ENCODE data around the gene RAD51AP1. TPM values are rescaled to one million over a fixed set of nuclear protein-coding genes. Genes with fewer than 3 reads are reported as not detected.
A peak's percentile ranks its signal among the peaks of the same experiment; 100 is the strongest.

Gene RAD51AP1
- total RNA-seq, 2 donors from 2014 or later = 0.26 to 0.33 TPM

DNA sequence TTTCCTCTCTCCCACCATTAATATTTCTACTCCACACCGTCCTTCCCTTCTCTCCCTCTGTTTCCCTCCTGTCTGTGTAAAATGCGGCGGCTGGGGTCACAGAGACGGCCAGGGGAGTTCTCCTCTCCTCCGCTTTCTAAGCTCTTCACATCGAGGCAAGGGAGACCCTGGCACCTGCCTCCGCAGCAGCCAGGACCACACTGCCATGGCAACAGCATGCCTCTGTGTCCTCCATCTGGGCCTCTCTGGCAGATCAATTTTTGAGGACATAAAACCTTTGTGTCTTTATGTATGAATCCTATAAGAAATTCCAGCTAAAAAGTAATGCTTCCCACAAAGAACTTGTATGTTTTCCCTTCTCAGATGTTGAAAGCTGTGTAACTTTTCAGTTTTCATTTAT lies 64.7 kb downstream of the RAD51AP1 start:
- no peaks in the 10 kb centered on the region for H3K27me3 ChIP-seq
- no peaks in the 10 kb centered on the region for H3K36me3 ChIP-seq (replicated peaks in 1 of 2; ENCODE audit: insufficient read depth in 1 of 2, low read depth in 2 of 2)
- ATAC-seq = no peak
- no peak overlapping the region for H3K27ac ChIP-seq
- H3K9me3 ChIP-seq = no peaks in the 10 kb centered on the region
- H3K4me3 ChIP-seq = no peak overlapping the region
- DNase-seq = no peak
- 46 to 47% methylated on average over 7 of the region's 7 CpGs for WGBS, 2 donors
- intact Hi-C loops (cut with DNase I) = no loop called here
- peaks cover 18% of the 10 kb centered on the region for H3K4me1 ChIP-seq
- TF ChIP-seq, protein P1, sequence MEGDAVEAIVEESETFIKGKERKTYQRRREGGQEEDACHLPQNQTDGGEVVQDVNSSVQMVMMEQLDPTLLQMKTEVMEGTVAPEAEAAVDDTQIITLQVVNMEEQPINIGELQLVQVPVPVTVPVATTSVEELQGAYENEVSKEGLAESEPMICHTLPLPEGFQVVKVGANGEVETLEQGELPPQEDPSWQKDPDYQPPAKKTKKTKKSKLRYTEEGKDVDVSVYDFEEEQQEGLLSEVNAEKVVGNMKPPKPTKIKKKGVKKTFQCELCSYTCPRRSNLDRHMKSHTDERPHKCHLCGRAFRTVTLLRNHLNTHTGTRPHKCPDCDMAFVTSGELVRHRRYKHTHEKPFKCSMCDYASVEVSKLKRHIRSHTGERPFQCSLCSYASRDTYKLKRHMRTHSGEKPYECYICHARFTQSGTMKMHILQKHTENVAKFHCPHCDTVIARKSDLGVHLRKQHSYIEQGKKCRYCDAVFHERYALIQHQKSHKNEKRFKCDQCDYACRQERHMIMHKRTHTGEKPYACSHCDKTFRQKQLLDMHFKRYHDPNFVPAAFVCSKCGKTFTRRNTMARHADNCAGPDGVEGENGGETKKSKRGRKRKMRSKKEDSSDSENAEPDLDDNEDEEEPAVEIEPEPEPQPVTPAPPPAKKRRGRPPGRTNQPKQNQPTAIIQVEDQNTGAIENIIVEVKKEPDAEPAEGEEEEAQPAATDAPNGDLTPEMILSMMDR (IDR thresholded peaks at IDR 0.05) = no peak
- TF ChIP-seq POLR2A (IDR thresholded peaks at IDR 0.05) = no peak

DNA sequence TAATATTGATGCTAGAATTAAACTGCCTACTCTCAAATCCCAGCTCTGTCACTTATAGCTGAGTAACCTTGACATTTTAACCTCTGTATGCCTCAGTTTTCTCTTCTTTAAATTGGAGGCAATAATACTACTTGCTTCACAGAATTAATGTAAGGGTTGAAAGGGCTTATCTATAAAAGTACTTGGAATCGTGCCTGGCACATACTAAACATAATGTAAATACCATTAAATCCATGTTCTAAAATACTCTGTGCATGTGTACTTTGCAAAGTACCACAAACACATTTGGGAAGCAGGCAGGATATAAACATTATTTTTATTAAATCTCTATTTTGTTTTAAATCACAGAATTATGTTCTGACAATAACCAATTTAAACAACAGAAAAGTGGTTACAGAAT lies 65.3 kb downstream of the RAD51AP1 start:
- WGBS, 2 donors = 5 to 10% methylated on average over 1 of the region's 1 CpG
- Histone ChIP-seq H3K9me3 (no peaks in the 10 kb centered on the region), H3K4me3 (no peak overlapping the region), H3K27ac (no peak overlapping the region), H3K27me3 (no peaks in the 10 kb centered on the region), H3K4me1 (peaks cover 18% of the 10 kb centered on the region), H3K36me3 (replicated peaks in 1 of 2; ENCODE audit: insufficient read depth in 1 of 2, low read depth in 2 of 2) (no peaks in the 10 kb centered on the region)
- intact Hi-C loops (cut with DNase I) = no loop called here
- DNase-seq (no peak), ATAC-seq (no peak)
- TF ChIP-seq, protein P1 (IDR thresholded peaks at IDR 0.05) = no peak
- TF ChIP-seq POLR2A (IDR thresholded peaks at IDR 0.05) = no peak

DNA sequence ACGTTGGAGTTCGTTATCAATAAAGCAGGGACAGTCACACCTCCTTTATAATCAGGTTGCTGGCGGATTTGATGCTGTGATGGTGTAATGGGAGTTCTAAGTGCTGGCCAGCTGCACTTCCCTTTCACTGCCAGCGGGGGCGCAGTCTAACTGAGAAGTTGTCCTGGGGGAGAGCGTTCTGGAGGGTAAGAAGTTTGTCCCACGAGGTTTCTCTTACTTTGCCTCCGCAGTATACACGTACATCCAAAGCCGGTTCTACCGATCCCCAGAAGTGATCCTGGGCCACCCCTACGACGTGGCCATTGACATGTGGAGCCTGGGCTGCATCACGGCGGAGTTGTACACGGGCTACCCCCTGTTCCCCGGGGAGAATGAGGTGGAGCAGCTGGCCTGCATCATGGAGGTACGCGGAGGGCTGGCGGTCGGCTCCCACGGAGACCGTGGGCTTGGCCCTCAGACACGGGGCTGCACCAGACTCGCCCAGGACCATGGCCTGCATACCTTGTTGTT lies 66.0 kb downstream of the RAD51AP1 start:
- ATAC-seq (peak; percentile 97), DNase-seq (peak; percentile 83 to 88 (median 85))
- Histone ChIP-seq H3K4me3 (peak overlapping the region; percentile 80 to 97), H3K4me1 (peaks cover 18% of the 10 kb centered on the region), H3K27me3 (no peaks in the 10 kb centered on the region), H3K9me3 (no peaks in the 10 kb centered on the region), H3K36me3 (replicated peaks in 1 of 2; ENCODE audit: insufficient read depth in 1 of 2, low read depth in 2 of 2) (no peaks in the 10 kb centered on the region), H3K27ac (peak overlapping the region; percentile 21 to 71 (median 62))
- intact Hi-C loops (cut with DNase I) = no loop called here
- peak in 2 of 3 donors; percentile 74 to 81 for TF ChIP-seq POLR2A (IDR thresholded peaks at IDR 0.05)
- TF ChIP-seq, protein P1 (IDR thresholded peaks at IDR 0.05) = peak; percentile 91 to 98 (median 97)
- WGBS, 2 donors = 0% methylated on average over 16 to 25 of the region's 25 CpGs

DNA sequence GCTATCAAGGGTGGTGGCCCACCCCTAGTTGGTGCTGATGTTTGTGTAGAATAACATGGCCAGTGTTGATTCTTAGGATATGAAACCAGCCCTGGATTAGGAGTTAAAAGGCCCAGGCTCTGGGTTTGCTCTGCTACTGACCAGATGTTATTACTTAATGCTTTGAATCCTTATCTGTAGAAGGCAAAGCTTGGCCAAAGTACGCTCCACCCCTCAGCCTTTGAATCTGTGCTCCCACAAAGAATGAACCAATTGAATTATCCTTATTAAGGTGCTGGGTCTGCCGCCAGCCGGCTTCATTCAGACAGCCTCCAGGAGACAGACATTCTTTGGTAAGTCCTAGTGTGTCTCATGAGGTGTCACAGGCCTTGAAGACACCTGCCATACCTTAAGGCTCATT lies 68.4 kb downstream of the RAD51AP1 start:
- Histone ChIP-seq H3K27ac (no peak overlapping the region), H3K27me3 (no peaks in the 10 kb centered on the region), H3K9me3 (no peaks in the 10 kb centered on the region), H3K4me3 (no peak overlapping the region), H3K4me1 (peaks cover 18% of the 10 kb centered on the region), H3K36me3 (replicated peaks in 1 of 2; ENCODE audit: insufficient read depth in 1 of 2, low read depth in 2 of 2) (peaks cover 7 to 9% of the 10 kb centered on the region in 2 donors)
- intact Hi-C loops (cut with DNase I) = no loop called here
- DNase-seq (no peak), ATAC-seq (no peak)
- TF ChIP-seq, protein P1 (IDR thresholded peaks at IDR 0.05) = no peak
- no peak for TF ChIP-seq POLR2A (IDR thresholded peaks at IDR 0.05)
- WGBS, 2 donors = 52 to 74% methylated on average over 3 of the region's 3 CpGs

DNA sequence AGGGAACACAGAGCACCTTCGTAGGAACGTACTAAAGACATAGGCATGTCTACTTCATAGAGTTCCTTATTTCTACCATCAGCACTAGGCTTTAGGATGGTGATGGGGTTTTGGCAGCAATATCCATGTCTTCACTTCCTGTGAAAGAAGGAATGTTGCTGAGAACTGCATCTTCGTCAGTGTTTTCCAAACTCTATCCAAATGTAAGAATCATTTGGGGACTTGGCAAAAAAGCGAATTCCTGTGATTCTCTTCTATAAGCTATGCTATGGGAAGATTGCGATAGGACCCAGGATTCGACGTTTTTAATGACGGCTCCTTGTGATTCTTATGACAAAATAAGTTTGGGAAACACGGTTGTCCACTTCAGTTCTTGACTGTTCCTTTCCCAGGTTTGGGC lies 70.4 kb downstream of the RAD51AP1 start:
- no peak for DNase-seq
- no peak overlapping the region for H3K4me3 ChIP-seq
- H3K36me3 ChIP-seq (replicated peaks in 1 of 2; ENCODE audit: insufficient read depth in 1 of 2, low read depth in 2 of 2) = peaks cover 7 to 23% of the 10 kb centered on the region in 2 donors
- 84 to 90% methylated on average over 9 of the region's 9 CpGs for WGBS, 2 donors
- H3K27ac ChIP-seq = no peak overlapping the region
- H3K4me1 ChIP-seq = peaks cover 18% of the 10 kb centered on the region
- TF ChIP-seq, protein P1 (IDR thresholded peaks at IDR 0.05) = no peak
- TF ChIP-seq POLR2A (IDR thresholded peaks at IDR 0.05) = no peak
- H3K9me3 ChIP-seq = no peaks in the 10 kb centered on the region
- ATAC-seq = no peak
- intact Hi-C loops (cut with DNase I) = no loop called here
- no peaks in the 10 kb centered on the region for H3K27me3 ChIP-seq

All from body of pancreas (tissue), 4 donors.